ENCODE results near the gene UBA3. TPM values are rescaled to one million over a fixed set of nuclear protein-coding genes. Genes with fewer than 3 reads are reported as not detected.

The UBA3 gene
- total RNA-seq: 103 TPM

- peak; percentile 93 for DNase-seq
Observed at GRCh38 chr3:69080233-69080920, at the start of gene UBA3. TSS of gene UBA3 (minus strand) at chr3:69080365. CDS start at chr3:69080353, 12 bp downstream.

- DNase-seq: no peak
Observed at GRCh38 chr3:69129531-69129930, 49.4 kb upstream of the UBA3 start.

DNA sequence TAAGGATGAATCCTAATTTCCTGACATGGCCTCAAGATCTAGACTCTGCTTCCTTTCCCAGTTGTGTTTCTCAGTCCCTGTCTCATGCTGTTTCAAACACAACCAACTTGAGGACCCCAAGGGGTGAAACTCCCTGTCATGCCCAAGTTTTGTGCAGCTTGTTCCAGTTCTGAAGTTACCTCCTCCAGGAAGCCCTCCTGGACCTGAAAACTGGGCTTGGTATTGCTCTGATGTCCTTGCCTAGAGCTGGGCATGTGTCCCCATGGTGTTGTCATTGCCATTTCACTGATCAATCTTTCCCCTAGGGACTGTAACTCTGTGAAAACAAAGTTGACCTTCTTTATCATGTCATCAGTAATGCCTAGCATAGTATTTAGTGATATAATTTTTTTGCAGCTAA is 48.3 kb upstream of the UBA3 start:
- no peak for DNase-seq

- no peak for DNase-seq
Observed at GRCh38 chr3:69126999-69127398, 46.8 kb upstream of the UBA3 start.

DNA sequence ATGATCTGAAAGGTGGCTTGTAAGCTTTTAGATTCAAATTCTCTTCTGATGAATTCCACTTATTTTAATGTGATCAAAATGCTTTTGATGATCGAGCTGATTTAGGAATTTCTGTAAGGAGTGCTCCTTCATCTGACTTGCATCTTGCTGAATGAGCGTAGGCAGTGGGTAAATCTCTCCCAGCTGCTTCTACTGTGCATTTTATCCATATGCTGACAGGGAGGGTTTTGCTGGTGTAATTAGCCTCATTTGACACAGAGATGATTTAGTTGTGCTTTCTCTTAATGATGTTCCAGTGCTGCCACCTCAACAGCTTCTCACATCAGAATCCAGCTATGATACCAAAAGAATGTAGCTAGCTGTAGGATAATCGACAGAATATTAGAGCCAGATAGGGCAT is 46.1 kb upstream of the UBA3 start:
- no peak for DNase-seq

- DNase-seq: no peak
Observed at GRCh38 chr3:69122403-69122802, 42.2 kb upstream of the UBA3 start, which contains the start of gene LMOD3. TSS of gene LMOD3 (minus strand) at chr3:69122595. CDS start at chr3:69122386, 209 bp downstream.

DNA sequence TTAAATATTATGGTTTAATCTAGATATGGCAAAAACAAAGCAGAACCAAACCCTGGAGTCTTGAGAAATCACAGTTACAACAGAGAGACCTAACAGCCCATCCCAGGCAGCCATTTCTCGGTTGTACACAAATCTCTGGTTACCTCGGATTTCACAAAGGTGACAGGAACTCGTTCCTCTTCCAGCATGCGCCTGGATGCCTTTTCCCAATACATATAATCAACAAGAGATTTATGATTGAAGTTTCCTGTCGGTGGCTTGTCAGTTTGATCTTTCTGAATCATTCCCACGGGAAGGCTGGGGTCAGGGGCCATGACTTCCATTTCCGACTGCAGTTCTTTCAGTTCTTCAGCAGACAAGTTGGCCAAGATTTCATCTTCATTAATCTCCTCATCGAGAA is 41.8 kb upstream of the UBA3 start:
- no peak for DNase-seq

DNA sequence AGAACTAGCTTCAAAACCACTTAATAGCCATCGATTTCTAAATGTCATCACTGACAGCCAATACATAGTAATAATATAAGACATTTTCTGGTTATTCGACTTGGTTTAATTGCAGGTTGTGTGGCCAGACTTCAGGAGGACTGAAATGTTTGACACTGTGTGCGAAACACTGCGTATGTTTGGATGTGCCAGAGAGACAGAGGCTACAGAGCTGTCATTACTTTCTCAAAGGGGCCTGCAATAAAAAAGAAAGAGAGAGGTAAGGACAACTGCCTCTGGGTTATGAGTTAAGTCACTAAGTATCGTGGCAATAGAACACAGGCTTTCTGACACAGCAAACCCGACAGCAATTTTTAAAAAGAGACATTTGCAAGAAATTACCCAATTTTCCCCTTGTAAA is 41.3 kb upstream of the UBA3 start:
- no peak for DNase-seq

GRCh38 chr3:69120879-69121464 is 40.8 kb upstream of the UBA3 start:
- DNase-seq: peak; percentile 57

GRCh38 chr3:69119681-69120080 is 39.5 kb upstream of the UBA3 start:
- DNase-seq: no peak

- DNase-seq: no peak
Observed at GRCh38 chr3:69119138-69119537, 39.0 kb upstream of the UBA3 start.

DNA sequence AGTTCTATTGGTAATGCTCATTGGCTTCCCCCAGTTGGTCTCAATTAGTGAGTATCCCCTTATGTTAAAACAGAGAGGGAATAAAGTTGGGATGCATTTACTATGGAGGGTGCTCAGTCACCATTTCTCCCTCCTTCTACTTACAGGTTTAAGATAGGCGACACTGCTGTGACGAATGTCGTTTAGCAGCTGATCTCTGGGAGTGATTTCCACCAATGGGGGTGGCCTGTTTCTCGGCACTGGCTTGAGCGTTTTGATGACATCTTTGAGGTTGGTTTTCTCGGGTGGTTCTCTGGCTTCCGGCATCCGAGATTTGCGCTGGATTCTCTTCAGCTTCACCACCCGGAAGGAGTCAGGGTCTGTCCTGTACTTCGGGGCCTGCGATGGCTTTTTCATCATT is 38.4 kb upstream of the UBA3 start:
- no peak for DNase-seq

DNA sequence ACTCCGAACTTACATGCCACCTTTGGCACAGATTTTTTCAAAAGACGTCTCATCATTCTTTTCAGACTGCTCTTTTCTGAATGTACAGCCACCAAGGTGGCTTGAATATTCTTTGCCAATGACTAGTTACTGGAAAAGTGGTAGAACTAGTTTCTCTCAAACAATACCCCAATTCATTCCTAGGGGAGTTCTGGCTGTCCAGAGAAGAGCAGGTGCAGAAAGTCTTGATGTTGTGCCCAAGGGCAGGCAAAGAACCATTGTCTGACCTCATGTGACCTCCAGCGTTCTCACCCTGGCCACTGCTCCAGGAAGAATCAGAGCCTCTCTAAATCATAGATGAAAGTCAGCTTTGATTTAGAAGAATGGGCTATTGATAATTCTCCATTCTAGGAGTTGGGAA is 36.7 kb upstream of the UBA3 start:
- DNase-seq: peak; percentile 44

DNA sequence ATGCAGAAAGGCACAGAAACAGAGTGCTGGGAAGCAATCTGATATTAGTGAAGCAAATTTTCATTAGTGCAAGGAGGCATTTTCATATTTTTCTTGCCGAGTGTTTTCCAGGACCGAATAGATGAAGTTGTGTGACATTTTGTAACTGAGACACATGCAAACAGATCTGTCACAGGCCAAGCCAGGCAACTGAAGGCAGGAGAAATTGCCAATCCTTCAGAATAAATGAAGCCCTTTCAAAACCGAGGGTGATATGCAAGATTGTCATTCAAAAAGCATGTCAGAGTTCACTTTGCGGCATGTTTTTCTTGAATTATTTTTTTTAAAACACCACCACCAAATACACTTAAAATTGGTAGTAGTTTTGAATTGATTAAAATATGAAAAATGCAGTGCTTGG is 36.0 kb upstream of the UBA3 start:
- DNase-seq: no peak

GRCh38 chr3:69115731-69116130 is 35.6 kb upstream of the UBA3 start:
- no peak for DNase-seq

DNA sequence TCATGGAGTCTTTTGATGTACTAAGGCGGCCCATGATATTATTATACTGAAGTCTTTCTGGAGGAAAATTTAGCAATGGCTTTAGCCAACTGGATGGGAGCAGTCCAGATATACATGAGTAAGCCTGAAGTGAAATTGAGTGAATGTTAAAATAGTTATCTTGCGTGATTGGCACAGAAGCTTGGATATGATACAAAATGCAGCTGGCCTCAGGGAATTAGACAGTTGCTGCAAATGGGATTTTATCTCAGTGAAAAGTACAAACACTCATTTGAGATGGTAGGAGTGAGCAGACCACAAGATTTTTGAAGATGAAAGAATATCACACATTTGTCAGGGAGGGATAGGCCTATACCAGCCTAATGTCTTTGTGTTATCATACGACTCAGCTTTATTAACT is 33.4 kb upstream of the UBA3 start:
- DNase-seq: no peak

GRCh38 chr3:69110941-69111546 is 30.9 kb upstream of the UBA3 start:
- DNase-seq: no peak

DNA sequence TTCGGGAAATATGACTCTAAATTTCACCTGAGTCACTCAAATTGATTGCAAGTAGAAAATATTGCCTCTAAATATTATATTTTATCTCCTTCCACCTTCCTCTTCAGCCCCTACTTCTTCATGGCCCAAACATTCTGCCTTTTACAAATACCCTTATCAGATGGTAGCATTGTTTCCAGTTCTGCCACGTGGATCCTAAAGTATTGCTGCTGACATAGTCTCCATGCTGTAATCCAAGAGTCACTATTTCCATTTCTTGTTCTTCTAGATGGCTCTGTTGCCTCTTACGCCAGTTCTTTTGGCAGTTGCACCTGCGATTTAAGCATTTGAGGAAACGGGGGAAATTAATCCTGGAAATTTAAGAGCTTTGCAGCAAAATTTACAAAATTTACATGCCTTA is 28.6 kb upstream of the UBA3 start:
- no peak for DNase-seq

DNA sequence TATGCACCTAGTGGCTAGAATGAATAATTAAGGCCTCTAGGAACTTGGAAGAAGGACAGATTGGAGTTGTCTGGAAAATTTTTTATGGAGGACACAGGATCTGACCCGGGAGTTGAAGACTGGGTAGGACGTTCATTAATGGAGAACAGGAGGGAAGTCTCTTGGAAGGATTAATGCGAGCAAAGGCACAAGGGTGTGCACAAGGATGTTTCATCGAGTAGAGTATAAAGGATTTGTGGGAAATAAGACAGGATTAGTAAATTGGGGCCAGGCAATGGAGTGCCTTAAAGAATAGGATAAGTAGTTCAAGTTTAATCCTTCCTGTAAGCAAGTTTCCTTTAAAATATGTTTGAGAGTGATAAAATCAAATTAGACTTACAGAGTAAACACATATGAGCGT is 27.7 kb upstream of the UBA3 start:
- no peak for DNase-seq

GRCh38 chr3:69105320-69105719 is 25.2 kb upstream of the UBA3 start:
- no peak for DNase-seq

DNA sequence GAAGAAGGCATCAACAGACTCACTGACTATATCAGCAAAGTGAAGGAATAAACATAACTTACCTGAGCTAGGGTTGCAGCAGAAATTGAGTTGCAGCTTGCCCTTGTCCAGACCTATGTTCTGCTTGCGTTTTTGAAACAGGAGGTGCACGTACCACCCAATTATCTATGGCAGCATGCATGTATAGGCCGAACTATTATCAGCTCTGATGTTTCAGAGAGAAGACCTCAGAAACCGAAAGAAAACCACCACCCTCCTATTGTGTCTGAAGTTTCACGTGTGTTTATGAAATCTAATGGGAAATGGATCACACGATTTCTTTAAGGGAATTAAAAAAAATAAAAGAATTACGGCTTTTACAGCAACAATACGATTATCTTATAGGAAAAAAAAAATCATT is 24.4 kb upstream of the UBA3 start:
- no peak for DNase-seq

DNA sequence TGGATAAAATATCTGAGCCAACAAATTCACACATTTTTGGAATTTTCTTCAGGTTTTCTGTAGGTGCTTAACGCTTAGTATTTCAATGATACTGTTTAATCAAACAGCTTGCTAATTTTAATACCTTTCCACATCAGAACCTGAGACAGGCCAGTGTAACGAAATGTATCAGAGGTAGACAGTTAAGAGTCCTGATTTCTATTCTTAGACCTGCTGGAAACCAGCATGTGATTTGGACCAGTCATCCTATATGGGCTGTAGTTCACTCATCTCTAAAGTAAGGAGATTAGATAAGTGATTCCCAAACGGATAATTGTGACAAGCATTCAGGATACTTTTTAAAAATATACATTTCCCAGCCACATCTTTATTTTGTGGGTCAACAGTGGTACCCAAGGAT is 23.0 kb upstream of the UBA3 start:
- DNase-seq: no peak

GRCh38 chr3:69102384-69102783 is 22.2 kb upstream of the UBA3 start:
- no peak for DNase-seq

GRCh38 chr3:69099576-69099975 is 19.4 kb upstream of the UBA3 start:
- no peak for DNase-seq

Measured in occipital lobe (tissue), 2 donors.